GM21528 (cell line): ENCODE measurements around the gene LEMD3.

Experiments used
- ATAC-seq: cut with Tn5 transposase; IDR thresholded peaks from one replicate; pipeline ENCODE4 v1.9.1; 2021; ENCODE audit warnings: mild to moderate bottlenecking, moderate library complexity; ENCODE audit not compliant: unreplicated experiment, low FRiP score

Gene LEMD3

DNA sequence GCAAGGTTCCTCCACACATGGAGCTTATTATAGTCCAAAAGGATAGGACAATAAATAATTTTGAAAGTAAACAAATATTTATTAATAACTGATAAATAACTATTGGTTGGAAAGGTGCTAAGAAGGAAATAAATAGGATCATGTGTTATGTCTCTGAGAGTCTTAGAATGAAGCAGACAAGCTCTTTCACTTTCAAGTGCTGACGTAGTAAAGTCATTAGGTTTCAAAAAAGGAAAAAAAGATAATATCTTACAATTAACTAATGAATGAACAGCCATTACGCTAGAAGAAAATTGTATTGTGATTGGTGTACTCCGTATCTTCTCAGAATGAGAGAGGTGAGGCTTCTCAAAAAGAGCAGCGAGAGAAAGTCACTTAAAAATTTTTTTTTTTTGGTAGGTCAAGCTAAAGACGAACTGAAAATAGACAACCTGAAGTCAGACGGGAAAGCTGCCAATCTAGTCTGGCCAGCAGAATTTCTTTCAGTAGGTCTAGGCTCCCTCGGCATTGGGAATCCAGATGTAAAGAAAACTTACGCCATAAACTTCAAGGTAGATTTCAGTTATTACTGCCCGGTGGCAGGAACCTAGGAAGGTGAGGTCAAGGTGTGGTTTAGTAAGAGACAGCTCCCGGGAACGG is 583 bp upstream of the LEMD3 start:
- peak; percentile 8 for ATAC-seq

DNA sequence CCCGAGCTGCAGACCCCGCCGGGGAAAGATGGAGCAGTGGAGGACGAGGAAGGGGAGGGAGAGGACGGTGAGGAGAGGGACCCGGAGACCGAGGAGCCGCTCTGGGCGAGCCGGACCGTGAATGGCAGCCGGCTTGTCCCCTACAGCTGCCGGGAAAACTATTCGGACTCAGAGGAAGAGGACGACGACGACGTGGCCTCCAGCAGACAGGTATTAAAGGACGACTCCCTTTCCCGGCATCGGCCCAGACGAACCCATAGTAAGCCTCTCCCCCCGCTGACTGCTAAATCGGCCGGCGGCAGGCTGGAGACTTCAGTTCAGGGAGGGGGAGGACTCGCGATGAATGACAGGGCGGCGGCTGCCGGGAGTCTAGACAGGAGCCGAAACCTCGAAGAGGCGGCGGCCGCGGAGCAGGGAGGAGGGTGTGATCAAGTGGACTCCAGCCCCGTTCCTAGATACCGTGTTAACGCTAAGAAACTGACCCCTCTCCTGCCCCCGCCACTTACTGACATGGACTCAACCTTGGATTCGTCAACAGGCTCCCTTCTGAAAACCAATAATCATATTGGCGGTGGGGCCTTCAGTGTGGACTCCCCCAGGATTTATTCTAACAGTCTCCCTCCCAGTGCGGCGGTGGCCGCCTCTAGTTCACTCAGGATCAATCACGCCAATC is 962 bp downstream of the LEMD3 start:
- ATAC-seq, result peak; percentile 57

DNA sequence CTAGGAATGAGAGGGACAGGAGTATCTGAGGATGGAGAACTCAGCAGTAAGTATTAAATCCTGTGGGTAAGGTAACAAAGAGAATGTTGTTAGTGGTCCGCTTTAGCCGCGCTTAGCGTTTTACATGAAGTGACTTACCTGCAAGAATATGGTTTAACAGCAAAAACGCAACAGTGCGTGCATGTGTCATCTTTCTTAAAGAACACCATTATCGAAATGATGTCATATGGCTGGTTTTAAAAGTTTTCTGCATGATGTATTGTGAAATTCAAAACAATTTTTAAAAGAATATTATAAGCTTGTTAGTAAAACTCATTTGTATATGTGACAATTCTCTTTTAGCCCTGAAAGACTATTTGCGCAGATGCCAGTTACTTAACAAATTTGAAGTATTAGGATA is 1.7 kb downstream of the LEMD3 start:
- no peak for ATAC-seq

DNA sequence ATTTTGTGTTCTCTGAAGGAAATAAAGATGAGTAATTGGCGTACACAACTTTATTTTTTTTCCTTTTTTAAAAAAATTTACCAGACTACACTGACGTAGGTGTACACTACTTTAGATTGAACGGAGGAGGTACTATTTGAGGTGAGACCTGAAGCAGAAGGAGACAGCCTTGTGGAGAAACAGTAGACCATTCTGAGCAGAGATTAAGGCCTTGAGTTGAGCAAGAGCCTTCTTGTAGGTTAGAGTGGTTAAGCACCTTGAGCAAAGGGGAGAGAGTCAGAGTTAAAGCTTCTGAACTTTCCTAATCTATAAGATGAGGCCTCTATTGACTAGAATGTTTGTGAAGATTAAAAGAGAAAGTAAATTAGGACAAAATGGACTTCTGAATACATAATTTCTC is 2.5 kb downstream of the LEMD3 start:
- ATAC-seq, result no peak

DNA sequence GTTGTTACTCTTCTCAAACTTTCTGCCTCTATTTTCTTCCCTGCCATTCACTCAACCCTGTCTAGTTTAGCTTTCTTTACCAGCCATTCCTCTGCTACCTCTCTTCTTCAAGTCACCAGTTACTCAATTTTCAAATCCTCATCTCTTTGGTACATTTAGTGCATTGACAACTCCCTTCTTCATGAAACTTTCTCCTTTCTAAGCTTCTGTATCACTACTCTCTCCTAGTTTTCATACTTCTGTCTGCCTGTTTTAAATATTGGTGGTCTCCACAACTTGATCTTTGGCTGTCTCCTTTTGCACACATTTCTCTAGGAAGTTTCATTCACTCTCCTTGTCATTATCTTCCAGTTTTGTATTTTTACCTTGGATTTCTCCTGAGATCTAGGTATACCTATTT is 6.0 kb downstream of the LEMD3 start:
- no peak for ATAC-seq

DNA sequence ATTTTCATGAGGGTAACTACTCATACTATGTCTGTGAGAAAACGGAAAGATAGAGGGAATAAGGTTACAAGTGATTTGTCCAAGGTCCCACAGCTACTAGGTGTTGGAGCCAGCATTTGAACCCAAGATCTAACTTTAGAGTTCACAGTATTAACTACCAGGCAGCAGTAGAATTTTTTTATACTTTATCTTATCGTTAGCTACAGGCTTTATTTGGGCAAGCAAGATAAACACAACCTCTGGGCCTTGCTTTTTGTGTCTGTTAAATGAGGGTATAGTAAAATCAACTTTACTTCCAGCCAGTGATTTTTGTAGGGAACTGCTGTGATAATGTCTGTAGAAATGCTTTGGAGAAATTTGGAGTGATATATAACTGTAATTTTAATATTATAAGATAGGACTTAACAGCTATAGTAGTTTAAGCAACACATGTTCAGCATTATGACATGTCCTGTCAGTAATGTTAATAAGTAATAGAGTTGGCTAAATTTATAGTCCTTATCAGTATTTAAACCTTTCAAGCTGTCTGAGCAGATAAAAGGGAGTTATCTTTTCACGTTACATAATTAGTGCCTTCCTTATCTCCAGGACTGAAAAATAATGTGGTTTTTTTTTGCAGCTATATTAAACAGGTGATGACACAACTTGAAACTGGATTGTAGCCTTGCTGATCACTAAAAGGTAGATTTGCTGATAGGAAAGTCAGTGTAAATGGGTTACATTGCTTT is 12.8 kb downstream of the LEMD3 start:
- no peak for ATAC-seq

DNA sequence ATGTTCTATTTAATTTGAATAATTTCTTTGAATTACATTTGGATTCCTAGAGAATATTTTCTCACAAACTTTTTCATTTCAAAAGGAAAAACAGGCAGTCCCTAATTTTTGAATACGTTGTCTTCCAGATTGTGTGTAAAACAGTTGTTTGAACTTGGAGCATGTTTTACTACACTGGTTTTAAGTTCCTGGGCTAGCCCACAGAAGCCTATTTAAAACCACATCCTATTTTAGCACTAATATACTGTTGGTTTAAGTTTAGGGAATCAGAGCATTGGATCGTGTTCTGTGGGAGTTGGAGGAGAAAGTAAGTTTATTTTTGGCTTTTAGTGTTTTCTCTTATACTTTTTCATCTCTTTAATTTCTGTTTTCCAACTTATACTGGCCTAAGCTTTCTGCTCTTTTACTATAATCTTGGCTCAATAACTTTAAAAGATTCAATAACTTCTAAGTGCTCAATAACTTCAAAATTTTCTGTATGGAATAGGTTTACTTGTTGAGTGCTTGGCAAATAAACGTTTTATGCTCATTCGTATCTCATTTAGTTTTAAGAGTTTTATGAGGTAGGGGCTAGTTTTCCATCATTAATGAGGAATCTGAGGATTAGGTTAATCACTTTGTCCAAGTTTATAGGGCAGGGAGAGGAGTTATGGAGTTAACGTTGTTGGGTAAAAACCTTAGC is 14.9 kb downstream of the LEMD3 start:
- ATAC-seq, result no peak

DNA sequence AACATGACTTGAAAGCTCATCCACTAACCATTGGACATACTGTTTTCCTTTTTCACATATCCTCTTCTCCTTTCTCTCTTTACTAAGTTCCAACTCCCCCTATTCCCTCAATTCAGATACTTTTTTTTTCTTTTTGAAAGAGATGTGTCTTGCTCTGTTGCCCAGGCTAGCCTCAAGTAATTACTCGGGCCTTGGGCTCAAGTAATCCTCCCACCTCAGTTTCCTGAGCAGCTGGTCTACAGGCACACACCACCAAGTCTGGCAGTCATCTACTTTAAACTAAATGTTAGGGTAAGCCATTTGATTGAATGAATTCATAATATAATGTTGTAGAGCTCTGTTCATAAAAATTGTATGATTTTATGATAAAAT is 15.5 kb downstream of the LEMD3 start:
- no peak for ATAC-seq

DNA sequence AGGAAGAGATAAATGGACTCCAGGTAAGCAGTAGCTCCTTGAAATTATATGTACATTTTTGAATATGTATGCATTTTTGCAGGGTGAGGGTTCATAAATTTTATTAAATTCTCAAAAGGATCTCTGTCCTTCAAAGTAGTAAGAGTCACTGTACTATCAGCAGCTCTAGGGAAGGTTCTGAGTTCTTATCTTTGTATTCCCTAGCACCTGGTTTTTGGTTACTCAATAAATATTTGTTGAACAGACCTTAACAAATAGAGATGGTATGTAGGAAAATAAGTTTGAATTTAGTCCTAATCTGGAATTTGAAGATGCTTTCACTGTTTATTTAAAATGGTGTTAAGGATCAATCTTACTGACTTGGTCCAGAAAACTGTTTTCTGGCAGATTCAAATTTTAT is 18.3 kb downstream of the LEMD3 start:
- ATAC-seq, result no peak

DNA sequence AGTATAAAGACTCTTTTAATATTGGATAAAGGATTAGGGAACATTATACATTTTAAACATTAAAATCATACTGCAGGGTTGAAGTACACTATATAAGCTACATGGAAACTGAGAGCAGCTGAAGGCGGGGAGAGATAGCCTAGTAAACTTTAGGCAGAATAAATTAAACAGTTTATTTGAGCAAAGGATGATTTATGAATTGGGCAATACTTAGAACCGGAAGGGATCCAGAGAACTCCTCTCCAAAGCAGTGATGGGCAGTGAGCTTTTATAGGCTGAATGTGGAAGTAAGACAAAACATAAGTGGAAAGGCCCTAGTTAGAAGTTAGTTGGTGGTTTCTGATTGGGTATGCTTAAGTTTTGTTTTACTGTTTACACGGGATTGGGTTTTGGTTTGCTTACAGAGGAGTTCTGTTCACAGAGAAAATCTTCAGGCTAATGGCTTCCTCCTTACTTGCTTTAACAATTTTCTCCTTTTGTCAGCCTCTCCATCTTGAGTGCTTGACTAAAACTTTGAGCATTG is 18.9 kb downstream of the LEMD3 start:
- peak; percentile 40 for ATAC-seq

DNA sequence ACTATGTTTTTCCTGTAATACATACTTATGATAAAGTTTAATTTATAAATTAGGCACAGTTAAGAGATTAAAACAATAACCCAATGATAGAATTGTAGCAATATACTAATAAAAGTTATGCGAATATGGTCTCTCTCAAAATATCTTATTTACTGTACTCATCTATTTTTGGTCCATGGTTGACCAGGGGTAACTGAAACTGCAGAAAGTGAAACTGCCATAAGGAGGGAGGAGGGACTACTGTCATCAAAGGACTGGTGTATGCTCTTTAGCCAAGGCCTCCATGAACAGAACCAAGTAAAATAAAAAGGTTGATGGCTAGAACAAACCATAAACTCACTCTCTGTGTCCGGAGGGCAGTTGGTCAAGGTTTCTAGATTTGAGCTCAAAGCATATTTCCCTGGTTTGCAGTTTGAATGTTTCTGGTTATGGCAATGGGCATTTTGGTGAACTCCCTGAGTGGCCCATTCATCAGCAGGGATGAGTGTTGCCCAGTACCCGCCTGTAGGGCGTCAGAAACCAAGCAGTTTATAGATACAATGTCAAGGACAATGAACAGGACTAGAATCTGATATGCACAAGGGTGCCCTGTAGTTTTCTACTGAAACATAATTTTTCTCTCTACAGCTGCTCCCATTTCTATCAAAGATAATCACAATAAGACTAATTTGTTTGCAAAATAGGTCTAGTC is 19.8 kb downstream of the LEMD3 start:
- peak; percentile 90 for ATAC-seq

DNA sequence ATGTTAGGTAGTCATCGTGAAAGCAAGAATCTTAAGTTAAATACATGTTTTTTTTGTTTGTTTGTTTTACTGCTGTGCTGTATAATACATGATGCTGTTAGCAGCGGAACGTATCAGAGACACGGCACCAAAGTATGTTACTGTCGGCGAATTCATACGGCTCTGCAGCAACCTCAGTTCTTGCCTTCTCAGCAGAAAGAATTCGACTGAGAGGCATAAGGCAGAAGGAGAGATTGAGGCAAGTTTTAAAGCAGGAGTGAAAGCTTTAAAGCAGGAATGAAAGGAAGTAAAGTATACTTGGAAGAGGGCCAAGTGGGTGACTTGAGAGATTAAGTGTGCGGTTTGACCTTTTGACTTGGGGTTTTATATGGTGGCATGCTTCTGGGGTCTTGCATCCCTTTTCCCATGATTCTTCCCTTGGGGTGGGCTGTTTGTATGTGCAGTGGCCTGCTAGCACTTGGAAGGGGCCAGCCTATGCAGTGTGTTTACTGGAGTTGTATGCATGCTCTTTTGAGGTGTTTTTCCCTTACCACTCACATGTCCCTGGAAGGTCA is 23.7 kb downstream of the LEMD3 start:
- ATAC-seq, result no peak

DNA sequence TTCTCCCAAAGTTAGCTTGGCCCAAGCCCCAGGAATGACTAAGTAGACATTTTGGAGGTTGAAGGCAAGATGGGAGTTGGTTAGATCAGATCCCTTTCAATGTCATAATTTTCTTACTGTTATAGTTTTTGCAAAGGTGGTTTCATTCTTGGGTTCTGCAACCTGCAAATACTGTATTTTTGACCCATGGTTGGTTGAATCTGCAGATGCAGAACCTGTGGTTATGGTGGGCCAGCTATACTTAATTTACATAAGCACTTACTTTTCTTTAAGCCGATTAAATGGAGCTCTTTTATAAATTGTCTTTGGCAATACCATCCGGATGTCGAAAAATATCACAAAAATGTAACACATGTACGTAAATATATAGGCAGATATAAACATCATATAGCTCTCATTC is 25.6 kb downstream of the LEMD3 start:
- ATAC-seq, result no peak

DNA sequence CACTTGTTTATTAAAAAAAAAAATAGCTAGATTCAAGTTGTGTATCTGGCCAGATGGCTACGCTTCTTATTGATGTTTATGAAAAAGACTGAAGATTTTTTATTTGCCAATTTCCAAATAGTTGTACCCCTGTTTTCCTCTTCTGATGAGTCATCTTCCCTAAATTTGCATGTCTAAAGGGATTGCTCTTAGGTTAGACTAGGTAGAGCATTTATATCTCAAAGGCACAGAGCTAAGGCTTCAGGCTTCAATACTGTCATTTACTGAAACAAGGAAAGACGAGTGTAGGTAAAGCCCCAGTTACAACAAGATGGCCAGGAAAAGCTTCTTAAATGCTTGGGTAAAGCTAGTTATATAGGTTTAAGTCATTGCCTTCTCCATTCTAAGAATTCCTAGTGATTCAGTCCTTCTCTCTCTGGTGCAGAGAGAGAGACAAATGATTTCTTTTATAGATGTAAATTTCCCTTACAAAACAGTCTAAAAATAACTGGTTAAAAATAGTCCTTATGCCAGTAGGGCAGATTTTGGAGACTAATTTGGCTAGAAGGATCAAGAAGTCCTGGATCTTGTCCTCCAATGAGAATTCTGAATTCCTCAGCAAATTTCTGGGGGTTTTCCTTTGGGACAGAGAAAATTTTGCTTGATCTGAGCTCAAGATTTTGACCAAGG is 26.1 kb downstream of the LEMD3 start:
- ATAC-seq, result no peak

DNA sequence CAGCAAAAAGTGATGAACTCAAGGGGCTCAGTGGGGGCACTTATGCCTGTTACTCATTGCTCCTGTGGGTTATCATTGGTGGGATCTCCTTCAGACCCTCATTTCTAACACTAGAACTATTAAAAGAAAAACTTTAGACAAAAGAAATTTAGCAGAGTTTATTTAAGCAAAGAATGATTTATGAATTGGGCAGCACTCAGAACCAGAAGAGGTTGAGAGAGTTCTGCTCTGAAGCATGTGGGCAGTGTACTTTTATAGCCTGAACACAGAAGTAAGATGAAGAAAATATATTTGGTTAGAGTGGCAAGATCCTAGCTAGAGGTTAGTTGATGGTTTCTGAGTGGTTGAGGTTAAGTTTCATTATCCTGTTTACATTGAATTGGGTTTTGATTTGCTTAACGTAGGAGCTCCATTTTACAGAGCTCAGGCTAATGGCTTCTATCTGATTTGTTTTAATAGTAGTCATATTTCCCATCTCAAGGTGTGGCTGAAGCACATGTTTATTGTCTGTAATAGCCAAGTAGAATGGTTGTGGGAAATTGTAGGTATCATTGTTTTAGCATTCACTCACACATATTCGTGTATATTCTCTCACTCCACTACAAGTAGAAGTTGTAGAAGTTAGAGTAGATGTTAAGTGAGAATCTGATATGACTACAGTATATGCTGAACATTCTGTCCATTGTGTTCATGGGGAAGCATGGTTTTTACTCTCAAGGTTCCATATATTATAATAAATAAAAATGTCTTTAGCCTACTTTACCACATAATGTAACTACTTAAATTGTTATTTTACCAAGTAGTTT is 27.6 kb downstream of the LEMD3 start:
- ATAC-seq, result no peak

DNA sequence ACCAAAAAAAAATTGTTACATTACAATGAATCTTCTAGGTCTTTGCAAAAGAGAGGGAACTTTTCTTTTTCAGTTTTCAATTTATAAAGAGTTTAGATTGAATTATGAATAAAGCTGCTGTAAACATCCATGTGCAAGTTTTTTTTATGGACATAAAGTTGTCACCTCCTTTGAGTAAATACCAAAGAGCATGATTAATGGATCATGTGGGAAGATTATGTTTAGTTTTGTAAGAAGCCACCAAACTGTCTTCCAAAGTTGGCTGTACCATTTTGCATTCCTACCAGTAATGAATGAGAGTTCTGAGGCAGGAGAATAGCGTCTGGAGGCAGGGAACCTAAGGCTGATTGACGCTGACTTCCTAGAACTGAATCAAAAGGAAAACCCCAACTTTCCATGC is 30.2 kb downstream of the LEMD3 start:
- no peak for ATAC-seq

DNA sequence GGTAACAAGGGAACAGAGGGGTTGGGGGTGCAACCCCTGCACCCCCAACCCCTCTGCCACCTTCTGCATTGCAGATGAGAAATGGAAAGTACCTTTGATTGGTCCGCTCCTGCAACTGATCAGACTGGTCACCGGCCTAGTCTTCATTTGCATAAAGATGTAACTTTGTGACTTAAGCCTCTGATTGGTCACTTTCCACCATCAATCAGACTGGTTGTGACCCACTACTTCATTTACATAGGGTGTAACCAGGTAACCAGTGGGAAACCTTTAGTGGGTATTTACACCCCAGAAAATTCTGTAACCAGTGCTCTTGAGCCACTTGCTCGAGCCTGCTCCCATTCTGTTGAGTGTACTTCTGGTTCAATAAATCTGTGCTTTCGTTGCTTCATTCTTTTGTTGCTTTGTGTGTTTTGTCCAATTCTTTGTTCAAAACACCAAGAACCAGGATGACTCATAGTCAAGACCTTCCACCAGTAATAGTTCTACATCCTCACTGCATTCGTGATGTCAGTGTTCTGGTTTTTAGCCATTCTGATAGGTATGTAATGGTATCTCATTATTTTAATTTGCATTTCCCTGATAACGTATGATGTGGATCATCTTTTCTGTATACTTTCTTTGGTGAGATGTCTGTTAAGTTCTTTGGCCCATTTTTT is 30.8 kb downstream of the LEMD3 start:
- no peak for ATAC-seq

DNA sequence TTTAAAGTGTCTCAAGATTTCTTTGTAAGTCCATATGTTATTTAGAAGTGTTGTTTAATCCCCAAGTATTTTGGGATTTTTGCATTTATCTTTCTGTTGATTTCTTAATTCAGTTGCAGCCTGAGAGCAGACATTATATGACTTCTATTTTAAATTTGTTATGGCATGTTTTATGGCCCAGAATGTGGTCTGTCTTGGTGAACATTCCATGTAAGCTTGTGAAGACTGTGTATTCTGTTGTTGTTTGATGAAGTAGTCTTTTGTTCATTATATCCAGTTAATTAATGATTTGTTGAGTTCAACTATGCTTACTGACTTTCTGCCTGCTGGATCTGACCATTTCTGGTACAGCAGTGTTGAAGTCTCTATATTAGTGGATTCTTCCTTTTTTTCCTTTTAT is 34.0 kb downstream of the LEMD3 start:
- no peak for ATAC-seq
